SK-N-SH (cell line): ENCODE data around the gene TSSK3. TPM values are rescaled to one million over a fixed set of nuclear protein-coding genes. Genes with fewer than 3 reads are reported as not detected.
A peak's percentile ranks its signal among the peaks of the same experiment; 100 is the strongest.

Experiments used
- CTCF ChIA-PET: fragments of 300-600, 350-600 bp; formaldehyde crosslinking; extraction: SDS; loops from one replicate; lab custom pipeline; 2021; lab: Yijun Ruan, JAX
- POLR2A ChIA-PET: fragments of 350-600 bp; sonication (Branson Sonifier 250); formaldehyde crosslinking; extraction: SDS; loops from one replicate; lab custom pipeline; 2020; ENCODE audit warnings: antibody characterized with exemption, inconsistent platforms; lab: Yijun Ruan, JAX
- DNase-seq: peaks from one replicate; pipeline ENCODE4 v3.0.0; 2012
- H2AFZ ChIP-seq: fragments of 200-600 bp; sonication (generic); 2 replicates; pipeline ENCODE4 v1.8.1; 2016; ENCODE audit warnings: antibody characterized with exemption, mild to moderate bottlenecking, low read depth
- H3F3A ChIP-seq: fragments of 200-600 bp; sonication (generic); replicated peaks from 2 replicates; pipeline ENCODE3; 2016; ENCODE audit warnings: antibody characterized with exemption, mild to moderate bottlenecking; ENCODE audit not compliant: insufficient read depth
- H3K27ac ChIP-seq, 2 experiments: fragments of 200-500 bp in 1 of 2; fragments of 200-600 bp in 1 of 2; sonication (Bioruptor generic) in 1 of 2; sonication (generic), shearing (Covaris generic) in 1 of 2; 2 replicates each; pipeline versions ENCODE4 v1.5.1 to v1.6.1; 2014 to 2016; ENCODE audit warnings: low read depth in 2 of 2, inconsistent platforms in 1 of 2, low read length in 1 of 2, mild to moderate bottlenecking in 1 of 2, mixed read lengths in 1 of 2
- H3K27me3 ChIP-seq: fragments of 200-600 bp; sonication (generic), shearing (Covaris generic); 2 replicates; pipeline ENCODE4 v1.6.1; 2016; ENCODE audit warnings: mixed run types; ENCODE audit not compliant: insufficient read depth
- H3K36me3 ChIP-seq, 2 experiments: fragments of 200-500 bp in 1 of 2; fragments of 200-600 bp in 1 of 2; sonication (Bioruptor generic) in 1 of 2; sonication (generic) in 1 of 2; replicated peaks in 1 of 2; 2 replicates each; pipeline versions ENCODE3 to v1.5.1; 2014 to 2016; ENCODE audit warnings: low read length in 1 of 2, mild to moderate bottlenecking in 1 of 2; ENCODE audit not compliant: insufficient read depth in 2 of 2, control insufficient read depth in 1 of 2
- H3K4me1 ChIP-seq, 2 experiments: fragments of 200-500 bp in 1 of 2; fragments of 200-600 bp in 1 of 2; sonication (Bioruptor generic) in 1 of 2; sonication (generic), shearing (Covaris generic) in 1 of 2; 2 replicates each; pipeline versions ENCODE4 v1.5.1 to v1.6.1; 2014 to 2016; ENCODE audit warnings: low read depth in 1 of 2, low read length in 1 of 2, mixed run types in 1 of 2; ENCODE audit not compliant: insufficient read depth in 2 of 2, control insufficient read depth in 1 of 2
- H3K4me2 ChIP-seq: fragments of 200-600 bp; sonication (generic), shearing (Covaris generic); 2 replicates; pipeline ENCODE4 v1.6.1; 2017; ENCODE audit warnings: mixed run types
- H3K4me3 ChIP-seq, 2 experiments: fragments of 200-500 bp in 1 of 2; fragments of 200-600 bp in 1 of 2; sonication (Bioruptor generic) in 1 of 2; sonication (generic), shearing (Covaris generic) in 1 of 2; 2 replicates each; pipeline versions ENCODE4 v1.5.1 to v1.8.1; 2014 to 2016; ENCODE audit warnings: low read depth in 2 of 2, inconsistent platforms in 1 of 2, low read length in 1 of 2, mild to moderate bottlenecking in 1 of 2, mixed read lengths in 1 of 2, moderate library complexity in 1 of 2
- H3K79me2 ChIP-seq: fragments of 200-600 bp; sonication (generic); 2 replicates; pipeline ENCODE4 v1.8.1; 2017; ENCODE audit warnings: mild to moderate bottlenecking; ENCODE audit not compliant: insufficient read depth
- H3K9ac ChIP-seq: fragments of 200-600 bp; sonication (generic); 2 replicates; pipeline ENCODE4 v1.6.1; 2017; ENCODE audit warnings: mixed run types
- H3K9me2 ChIP-seq: fragments of 200-600 bp; sonication (generic); 2 replicates; pipeline ENCODE4 v1.6.1; 2017; ENCODE audit warnings: mixed run types
- H3K9me3 ChIP-seq: fragments of 200-600 bp; sonication (generic); 2 replicates; pipeline ENCODE4 v1.6.1; 2017; ENCODE audit warnings: mixed run types, mild to moderate bottlenecking, moderate library complexity
- H4K20me1 ChIP-seq: fragments of 200-600 bp; sonication (generic); 2 replicates; pipeline ENCODE4 v1.6.1; 2017; ENCODE audit warnings: mild to moderate bottlenecking, mixed run types; ENCODE audit not compliant: insufficient read depth
- CHD2 ChIP-seq: fragments of 150-350 bp; IDR thresholded peaks from 2 replicates; pipeline ENCODE4 v1.6.1; 2018; ENCODE audit warnings: low read length; ENCODE audit not compliant: partially characterized antibody
- ELF1 ChIP-seq: IDR thresholded peaks from 2 replicates; pipeline ENCODE4 v1.4.0; 2012
- FOXM1 ChIP-seq: IDR thresholded peaks from 2 replicates; pipeline ENCODE4 v1.4.0; 2012; ENCODE audit warnings: low read depth, mild to moderate bottlenecking
- GATA2 ChIP-seq: sonication (generic); formaldehyde crosslinking; IDR thresholded peaks from 2 replicates; pipeline ENCODE4 v1.5.0; 2020; ENCODE audit warnings: mild to moderate bottlenecking, missing genetic modification reagents
- MAX ChIP-seq: IDR thresholded peaks from 2 replicates; pipeline ENCODE4 v1.4.0; 2012; ENCODE audit warnings: low read depth
- PBX3 ChIP-seq: IDR thresholded peaks from 2 replicates; pipeline ENCODE4; 2012
- RFX5 ChIP-seq: IDR thresholded peaks from 2 replicates; pipeline ENCODE4 v1.6.1; 2012; ENCODE audit warnings: mild to moderate bottlenecking, improper control_type of control experiment, low read length
- SMC3 ChIP-seq: IDR thresholded peaks from 2 replicates; pipeline ENCODE4 v1.6.1; 2012; ENCODE audit warnings: low read depth, low read length, improper control_type of control experiment
- TAF1 ChIP-seq: IDR thresholded peaks from 2 replicates; pipeline ENCODE4 v1.6.1; 2012; ENCODE audit warnings: low read depth, mild to moderate bottlenecking, low read length, moderate library complexity, borderline replicate concordance
- TCF12 ChIP-seq: IDR thresholded peaks from 2 replicates; pipeline ENCODE4 v1.4.0; 2012
- WGBS: methylation state at CpG from one replicate; pipeline ENCODE4 v1.1.6; 2017; ENCODE audit warnings: low lambda C conversion rate; 5-methylcytosine and 5-hydroxymethylcytosine counted together
- polyA plus RNA-seq, 3 experiments: library from polyadenylated mRNA; depleted of rRNA; stranded (reverse); fragments of >200 nt; gene quantifications; 2 replicates each; pipeline ENCODE4 v1.2.3, GENCODE V29; 2012
- TF ChIP-seq, protein P1 (sequence below): fragments of 200-600 bp; sonication (generic); IDR thresholded peaks from 2 replicates; pipeline ENCODE4 v1.6.1; 2017; ENCODE audit warnings: antibody characterized with exemption, mild to moderate bottlenecking, moderate library complexity

The TSSK3 gene
- polyA plus RNA-seq, 1 of the 3 experiments (the other 2 are of a cell fraction) = 0.28 TPM

- TF ChIP-seq FOXM1 (no peak), MAX (no peak), GATA2 (CRISPR knock-in tag) (no peak), TAF1 (peak; percentile 29; the same call in 1 of the 2 replicates)
- TF ChIP-seq, protein P1, sequence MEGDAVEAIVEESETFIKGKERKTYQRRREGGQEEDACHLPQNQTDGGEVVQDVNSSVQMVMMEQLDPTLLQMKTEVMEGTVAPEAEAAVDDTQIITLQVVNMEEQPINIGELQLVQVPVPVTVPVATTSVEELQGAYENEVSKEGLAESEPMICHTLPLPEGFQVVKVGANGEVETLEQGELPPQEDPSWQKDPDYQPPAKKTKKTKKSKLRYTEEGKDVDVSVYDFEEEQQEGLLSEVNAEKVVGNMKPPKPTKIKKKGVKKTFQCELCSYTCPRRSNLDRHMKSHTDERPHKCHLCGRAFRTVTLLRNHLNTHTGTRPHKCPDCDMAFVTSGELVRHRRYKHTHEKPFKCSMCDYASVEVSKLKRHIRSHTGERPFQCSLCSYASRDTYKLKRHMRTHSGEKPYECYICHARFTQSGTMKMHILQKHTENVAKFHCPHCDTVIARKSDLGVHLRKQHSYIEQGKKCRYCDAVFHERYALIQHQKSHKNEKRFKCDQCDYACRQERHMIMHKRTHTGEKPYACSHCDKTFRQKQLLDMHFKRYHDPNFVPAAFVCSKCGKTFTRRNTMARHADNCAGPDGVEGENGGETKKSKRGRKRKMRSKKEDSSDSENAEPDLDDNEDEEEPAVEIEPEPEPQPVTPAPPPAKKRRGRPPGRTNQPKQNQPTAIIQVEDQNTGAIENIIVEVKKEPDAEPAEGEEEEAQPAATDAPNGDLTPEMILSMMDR = peak; percentile 92
These were observed 38.7 kb downstream of the TSSK3 start (continued) for GRCh38 chr1:32400876-32401631.

DNA sequence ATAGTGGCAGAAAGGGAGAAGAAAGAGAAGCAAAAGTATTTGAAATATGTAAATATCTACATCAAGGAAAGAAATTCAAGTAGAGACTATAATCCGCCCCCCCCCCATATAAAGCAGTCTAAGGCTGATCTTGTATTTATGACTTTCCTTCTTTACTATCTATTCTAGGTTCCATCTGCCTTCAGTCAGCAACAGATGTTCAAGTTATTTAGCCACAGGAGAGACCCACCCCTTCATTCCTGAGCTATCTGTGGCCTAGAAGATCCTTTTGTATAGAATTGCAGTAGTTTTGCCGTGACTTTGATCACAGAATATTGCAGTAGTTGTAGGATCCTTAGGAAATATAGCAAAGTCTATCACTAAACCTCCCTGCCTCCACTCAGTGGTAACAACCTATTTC is 42.6 kb downstream of the TSSK3 start:
- H3K27ac ChIP-seq = no peak overlapping the region
- no peaks in the 10 kb centered on the region; a peak in 1 of 4 replicates for H3K4me1 ChIP-seq
- DNase-seq = no peak
- H3K9me3 ChIP-seq = no peaks in the 10 kb centered on the region
- H2AFZ ChIP-seq = no peak overlapping the region
- H3K36me3 ChIP-seq = no peaks in the 10 kb centered on the region
- H3K27me3 ChIP-seq = no peaks in the 10 kb centered on the region
- no peak overlapping the region for H3K4me2 ChIP-seq
- TF ChIP-seq ELF1 (no peak), CHD2 (no peak), TCF12 (no peak), SMC3 (no peak)
- ChIA-PET POLR2A (no interaction called here), CTCF (interaction anchor here (1.6 kb wide), 1 partner anchor 8 kb away, joined by 7 read pairs; no protein-coding TSS in a partner anchor)
- no peak overlapping the region for H3K4me3 ChIP-seq
- H3K9ac ChIP-seq = no peak overlapping the region
- no peaks in the 10 kb centered on the region for H3K79me2 ChIP-seq
- H4K20me1 ChIP-seq = no peaks in the 10 kb centered on the region
- 36% methylated on average over 2 of the region's 2 CpGs for WGBS
- peaks cover 3% of the 10 kb centered on the region for H3F3A ChIP-seq
- no peaks in the 10 kb centered on the region for H3K9me2 ChIP-seq

- H3K27me3 ChIP-seq = no peaks in the 10 kb centered on the region
- DNase-seq = no peak
- CTCF ChIA-PET = interaction anchor here (1.6 kb wide), 1 partner anchor 7 kb away, joined by 7 read pairs; no protein-coding TSS in a partner anchor
- H3K9ac ChIP-seq = no peak overlapping the region
- H2AFZ ChIP-seq = no peak overlapping the region
- TF ChIP-seq PBX3 = no peak
- TF ChIP-seq RFX5 = no peak
- TF ChIP-seq, all 33 proteins: peak for 0
- 79% methylated on average over 4 of the region's 4 CpGs for WGBS
- Histone ChIP-seq H3K79me2 (no peaks in the 10 kb centered on the region), H3K4me2 (no peak overlapping the region), H3F3A (no peaks in the 10 kb centered on the region), H3K4me1 (no peaks in the 10 kb centered on the region; a peak in 1 of 4 replicates), H3K27ac (no peak overlapping the region), H3K9me2 (no peaks in the 10 kb centered on the region), H3K36me3 (no peaks in the 10 kb centered on the region), H3K4me3 (no peak overlapping the region), H4K20me1 (no peaks in the 10 kb centered on the region), H3K9me3 (no peaks in the 10 kb centered on the region)
- POLR2A ChIA-PET = interaction anchor here (0.6 kb wide), 1 partner anchor 85 kb away, joined by 5 read pairs; no protein-coding TSS in a partner anchor
These were observed 43.5 kb downstream of the TSSK3 start for GRCh38 chr1:32405672-32406467.
